Subcutaneous adipose tissue (tissue), 4 donors: ENCODE measurements around the gene HS3ST5. TPM values are rescaled to one million over a fixed set of nuclear protein-coding genes. Genes with fewer than 3 reads are reported as not detected.

Experiments used
- CTCF ChIP-seq: fragments of 450-650 bp; IDR thresholded peaks from one replicate; pipeline ENCODE4 v1.5.1; 2016; ENCODE audit warnings: low read depth, mild to moderate bottlenecking, control low read depth, antibody characterized with exemption, moderate library complexity
- total RNA-seq, 4 donors: library from RNA; depleted of rRNA; stranded (reverse); fragments of >200 nt; gene quantifications; one replicate each; pipeline ENCODE4 v1.1.0, GENCODE V29; 2016

HS3ST5 gene
- total RNA-seq, 4 donors from 2014 or later: not detected

GRCh38 chr6:114277220-114277619, 65.6 kb downstream of the HS3ST5 start:
- no peak for TF ChIP-seq CTCF

- TF ChIP-seq CTCF: no peak
Observed at GRCh38 chr6:114276783-114277182, 66.0 kb downstream of the HS3ST5 start.

GRCh38 chr6:114274836-114275235, 68.0 kb downstream of the HS3ST5 start:
- TF ChIP-seq CTCF: no peak

DNA sequence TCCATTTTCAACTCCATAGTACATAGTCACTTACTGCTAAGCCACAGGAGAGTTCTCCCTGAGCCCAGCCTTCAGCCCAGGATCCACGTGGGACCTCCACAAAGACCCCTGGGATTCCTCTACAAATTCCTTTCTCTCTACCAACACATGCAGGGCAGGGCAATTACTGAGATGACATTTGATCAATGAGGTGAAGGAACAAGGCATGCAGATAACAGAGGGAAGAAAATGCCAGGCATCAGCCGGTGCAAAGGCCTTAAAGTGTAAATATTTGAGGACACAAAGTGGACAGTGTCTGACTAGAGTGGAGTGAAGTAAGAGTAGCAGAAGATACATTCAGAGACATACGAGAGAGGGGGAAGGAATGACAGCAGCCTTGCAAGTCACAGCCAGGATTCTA, 70.2 kb downstream of the HS3ST5 start:
- no peak for TF ChIP-seq CTCF

DNA sequence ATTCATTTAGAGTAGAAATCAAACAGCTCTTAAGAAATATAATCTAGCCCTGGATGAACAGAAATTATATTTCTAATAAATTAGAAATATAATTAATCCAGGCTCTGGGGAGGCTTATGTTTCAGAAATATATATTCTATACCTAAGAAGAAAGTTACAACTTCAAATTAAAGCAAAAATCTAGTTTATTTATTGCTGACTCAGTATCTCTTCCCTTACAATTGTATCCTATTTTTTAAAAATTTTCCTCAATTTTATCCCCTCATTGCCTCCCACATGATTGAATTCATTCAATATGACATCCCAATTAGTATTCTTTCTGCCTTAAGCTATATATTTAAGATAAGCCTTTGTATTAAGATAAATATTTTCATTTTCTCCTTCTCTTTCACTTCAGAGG, 71.4 kb downstream of the HS3ST5 start:
- TF ChIP-seq CTCF: no peak

- no peak for TF ChIP-seq CTCF
Observed at GRCh38 chr6:114267897-114268296, 74.9 kb downstream of the HS3ST5 start.

DNA sequence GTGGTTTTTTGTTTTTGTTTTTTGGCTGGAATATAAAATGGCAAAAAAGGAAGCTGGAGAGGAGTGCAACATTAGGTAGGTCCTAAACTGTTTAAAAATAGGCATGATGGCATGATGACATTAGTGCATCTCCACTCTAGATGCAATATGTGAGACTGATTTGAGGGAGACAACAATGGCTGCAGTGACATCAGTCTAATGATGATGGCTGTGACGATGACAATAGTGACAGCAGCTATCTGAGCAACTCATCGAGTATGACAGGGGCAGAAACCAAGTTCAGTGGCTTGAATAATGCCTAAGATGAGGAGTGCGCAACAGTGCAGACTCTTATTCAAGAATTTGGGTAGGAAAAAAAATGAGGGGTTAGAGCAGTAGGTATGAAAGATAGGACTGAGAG, 82.0 kb downstream of the HS3ST5 start:
- no peak for TF ChIP-seq CTCF
